Fibroblast of lung (primary cell): ENCODE data around the gene LRRC15.
A peak's percentile ranks its signal among the peaks of the same experiment; 100 is the strongest.

ENCODE experiments used
- CTCF ChIP-seq, 2 donors: IDR thresholded peaks in 1 of 2; conservative IDR thresholded peaks in 1 of 2; 1 replicate in 1 of 2; 2 replicates in 1 of 2; pipeline ENCODE4 v1.5.1; 2011 to 2012; ENCODE audit warnings: low read length in 2 of 2, control low read depth in 1 of 2, inconsistent platforms in 1 of 2, low read depth in 1 of 2, mild to moderate bottlenecking in 1 of 2
- EZH2 ChIP-seq: IDR thresholded peaks from 2 replicates; pipeline ENCODE4 v1.5.1; 2012; ENCODE audit warnings: low read length, control low read depth, mild to moderate bottlenecking; ENCODE audit errors: missing control alignments

- TF ChIP-seq CTCF (conservative IDR thresholded peaks at IDR 0.05 in 1 of 2, IDR thresholded peaks at IDR 0.05 in 1 of 2; ENCODE audit: low read depth in 1 of 2, low read length in 2 of 2) (peak; percentile 52 to 57), EZH2 (no peak)
Observed at GRCh38 chr3:194404365-194405140, 35.0 kb upstream of the LRRC15 start.
